Measurements from ENCODE around the gene EDRF1.
A peak's percentile ranks its signal among the peaks of the same experiment; 100 is the strongest.
"Not testable (repeated sequence)": the region's sequence is repeated elsewhere in the genome, so short reads cannot be mapped to it uniquely, and the experiment has no call there.

The EDRF1 gene, protein sequence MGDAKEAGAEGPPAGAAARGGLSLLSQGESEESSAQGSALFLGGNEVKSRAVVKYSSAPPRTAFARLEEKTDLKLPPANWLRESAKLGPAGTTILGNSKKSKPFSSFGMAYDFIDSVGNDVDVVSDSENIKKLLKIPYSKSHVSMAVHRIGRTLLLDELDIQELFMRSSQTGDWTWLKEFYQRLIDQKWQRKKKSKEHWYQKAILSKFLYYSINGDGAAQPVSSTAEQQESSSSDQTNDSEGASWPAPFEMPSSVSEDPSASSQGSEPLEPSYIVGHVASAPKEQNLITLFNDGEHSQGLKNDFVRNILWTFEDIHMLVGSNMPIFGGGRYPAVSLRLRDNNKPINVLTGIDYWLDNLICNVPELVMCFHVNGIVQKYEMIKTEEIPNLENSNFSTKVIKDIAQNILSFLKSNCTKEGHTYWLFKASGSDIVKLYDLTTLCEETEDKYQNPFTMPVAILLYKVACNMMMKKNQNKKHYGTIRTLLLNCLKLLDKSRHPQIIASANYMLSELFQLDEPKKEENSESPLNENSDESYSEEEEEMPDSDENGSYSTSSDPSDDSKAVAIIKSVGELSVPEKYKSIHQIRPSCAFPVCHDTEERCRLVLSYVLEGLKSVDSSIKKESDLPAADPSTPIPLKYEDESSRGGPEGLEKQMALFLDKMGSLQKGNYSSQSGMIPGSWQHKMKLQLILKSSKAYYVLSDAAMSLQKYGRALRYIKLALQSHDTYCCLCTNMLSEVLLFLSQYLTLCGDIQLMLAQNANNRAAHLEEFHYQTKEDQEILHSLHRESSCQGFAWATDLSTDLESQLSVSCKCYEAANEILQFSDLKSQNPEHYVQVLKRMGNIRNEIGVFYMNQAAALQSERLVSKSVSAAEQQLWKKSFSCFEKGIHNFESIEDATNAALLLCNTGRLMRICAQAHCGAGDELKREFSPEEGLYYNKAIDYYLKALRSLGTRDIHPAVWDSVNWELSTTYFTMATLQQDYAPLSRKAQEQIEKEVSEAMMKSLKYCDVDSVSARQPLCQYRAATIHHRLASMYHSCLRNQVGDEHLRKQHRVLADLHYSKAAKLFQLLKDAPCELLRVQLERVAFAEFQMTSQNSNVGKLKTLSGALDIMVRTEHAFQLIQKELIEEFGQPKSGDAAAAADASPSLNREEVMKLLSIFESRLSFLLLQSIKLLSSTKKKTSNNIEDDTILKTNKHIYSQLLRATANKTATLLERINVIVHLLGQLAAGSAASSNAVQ

DNA sequence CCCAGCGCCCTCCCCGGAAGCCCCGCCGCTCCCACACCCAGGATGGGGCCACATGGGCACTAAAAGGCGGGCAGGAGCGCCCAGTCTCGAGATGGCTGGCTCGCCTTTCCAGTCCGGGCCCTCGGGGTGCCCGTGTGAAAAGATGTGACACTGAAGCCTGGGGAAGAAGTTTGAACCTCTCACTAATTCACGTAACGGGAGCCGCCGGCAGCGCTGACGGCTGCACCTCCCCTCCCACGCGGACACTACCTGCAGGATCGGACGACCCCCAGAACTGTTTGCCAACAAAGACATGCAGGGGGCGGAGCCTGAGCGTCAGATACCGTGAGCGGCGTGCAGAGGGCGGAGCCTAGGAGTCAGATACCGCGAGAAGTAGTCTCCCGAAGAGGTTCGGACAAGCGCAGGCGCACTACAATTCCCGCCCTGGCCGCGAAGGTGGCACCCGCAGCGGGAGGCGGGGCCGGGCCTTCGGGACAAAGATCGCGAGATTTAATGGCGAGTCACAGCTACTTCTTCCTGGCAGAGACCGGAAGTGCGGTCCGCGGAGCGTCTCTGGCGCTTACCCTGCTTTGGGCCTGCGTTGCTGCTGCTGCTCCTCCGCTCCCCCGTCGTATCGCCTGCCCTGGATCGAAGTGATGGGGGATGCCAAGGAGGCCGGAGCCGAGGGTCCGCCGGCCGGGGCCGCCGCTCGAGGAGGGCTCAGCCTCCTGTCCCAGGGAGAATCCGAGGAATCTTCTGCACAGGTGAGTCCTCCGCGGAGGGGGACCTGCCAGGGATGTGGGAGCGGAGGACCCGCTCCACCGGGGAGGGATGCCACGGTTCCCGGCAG, at the start of gene EDRF1:
Gene EDRF1 (plus strand): TSS at position 537 of the 829 bp plus-strand sequence. CDS start 99 bp downstream, at position 636.
- peak; percentile 99 for DNase-seq

DNA sequence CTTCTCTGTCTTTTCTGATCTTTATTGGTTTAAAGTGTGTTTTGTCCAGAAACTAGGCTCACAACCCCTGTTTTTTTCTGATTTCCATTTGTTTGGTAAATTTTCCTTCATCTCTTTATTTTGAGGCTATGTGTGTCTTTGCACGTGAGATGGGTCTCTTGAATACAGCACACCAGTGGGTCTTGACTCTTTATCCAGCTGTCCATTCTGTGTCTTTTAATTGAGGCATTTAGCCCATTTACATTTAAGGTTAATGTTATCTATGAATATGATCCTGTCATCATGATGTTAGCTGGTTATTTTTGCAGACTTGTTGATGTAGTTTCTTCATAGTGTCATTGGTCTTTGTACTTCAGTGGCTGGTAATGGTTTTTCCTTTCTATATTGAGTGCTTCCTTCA, 46.6 kb upstream of the EDRF1 start:
- no peak for DNase-seq

GRCh38 chr10:125679436-125679835, 40.1 kb upstream of the EDRF1 start:
- no peak for DNase-seq

DNA sequence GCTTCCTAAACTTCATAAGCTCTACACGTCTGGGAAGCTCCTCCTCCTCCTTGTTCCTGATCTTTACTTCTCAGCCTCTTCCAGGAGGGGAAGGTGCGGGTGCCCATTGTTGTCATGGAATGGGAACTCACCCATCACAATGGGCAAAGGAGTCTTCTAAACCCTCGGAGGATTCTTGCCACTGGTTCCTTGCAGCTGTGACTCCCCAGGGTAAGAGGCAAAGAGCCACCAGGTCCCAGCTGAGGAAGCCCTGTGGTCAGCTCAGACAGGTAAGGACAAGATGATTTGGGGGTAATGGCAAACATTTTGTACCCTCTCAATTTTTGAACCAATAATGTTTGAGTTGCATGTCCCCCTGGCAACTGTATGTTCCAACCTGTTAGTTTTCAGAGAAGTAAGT, 36.4 kb upstream of the EDRF1 start, which contains the start of gene TEX36:
Gene TEX36 (minus strand): TSS at position 101 of the 400 bp plus-strand sequence. CDS start 174 bp downstream, outside the sequence.
- no peak for DNase-seq

DNA sequence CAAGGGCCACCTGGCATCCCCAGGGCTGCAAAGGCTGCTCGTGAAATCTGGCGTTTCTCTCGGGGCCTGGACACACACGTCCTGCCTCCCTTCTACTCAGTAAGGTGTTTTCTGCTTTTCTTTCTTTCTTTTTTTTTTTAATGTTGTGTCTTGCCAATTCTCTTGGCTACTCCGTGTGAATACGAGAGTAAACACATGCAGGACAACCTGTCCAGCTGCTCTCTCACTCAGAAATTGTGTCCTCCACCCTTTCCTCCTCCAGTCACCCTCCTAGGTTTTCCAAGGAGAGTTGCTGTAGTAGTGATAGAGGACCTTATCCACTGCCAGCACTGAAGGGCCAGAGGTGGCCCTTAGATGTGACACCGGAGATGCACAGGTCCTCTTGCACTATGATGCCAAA, 35.7 kb upstream of the EDRF1 start:
- DNase-seq = no peak

GRCh38 chr10:125684581-125684980, 34.9 kb upstream of the EDRF1 start:
- DNase-seq = no peak

DNA sequence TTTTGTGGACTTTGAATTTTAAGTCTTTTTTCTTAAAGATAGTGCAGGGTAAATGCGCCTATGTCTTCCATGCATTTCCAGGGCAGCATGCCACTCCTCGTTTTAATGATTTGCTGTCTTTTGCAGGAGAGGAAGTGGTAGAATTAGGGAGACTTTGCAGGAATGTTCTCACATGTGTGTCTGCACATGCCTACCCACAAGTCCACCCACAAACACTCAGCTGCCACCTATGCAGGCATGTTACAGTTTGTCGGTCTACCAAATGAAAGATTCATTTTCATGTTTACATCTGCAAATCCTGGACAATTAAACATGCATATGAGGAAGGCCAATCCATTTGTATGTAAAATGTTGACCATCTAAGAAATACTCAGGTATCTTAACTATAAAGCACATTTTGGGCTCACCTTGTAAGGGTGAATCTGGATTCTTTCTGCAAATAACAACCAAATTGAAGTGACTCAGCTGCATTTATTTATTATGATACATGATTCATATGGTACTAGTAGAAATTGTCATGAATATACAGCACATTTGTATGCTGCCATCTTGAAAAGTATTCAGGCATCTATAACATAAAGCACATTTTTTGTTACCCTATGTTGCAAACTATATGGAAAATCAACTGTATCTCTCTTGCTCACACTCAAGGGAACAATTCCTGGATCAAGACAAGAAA, 31.9 kb upstream of the EDRF1 start:
- DNase-seq = no peak

DNA sequence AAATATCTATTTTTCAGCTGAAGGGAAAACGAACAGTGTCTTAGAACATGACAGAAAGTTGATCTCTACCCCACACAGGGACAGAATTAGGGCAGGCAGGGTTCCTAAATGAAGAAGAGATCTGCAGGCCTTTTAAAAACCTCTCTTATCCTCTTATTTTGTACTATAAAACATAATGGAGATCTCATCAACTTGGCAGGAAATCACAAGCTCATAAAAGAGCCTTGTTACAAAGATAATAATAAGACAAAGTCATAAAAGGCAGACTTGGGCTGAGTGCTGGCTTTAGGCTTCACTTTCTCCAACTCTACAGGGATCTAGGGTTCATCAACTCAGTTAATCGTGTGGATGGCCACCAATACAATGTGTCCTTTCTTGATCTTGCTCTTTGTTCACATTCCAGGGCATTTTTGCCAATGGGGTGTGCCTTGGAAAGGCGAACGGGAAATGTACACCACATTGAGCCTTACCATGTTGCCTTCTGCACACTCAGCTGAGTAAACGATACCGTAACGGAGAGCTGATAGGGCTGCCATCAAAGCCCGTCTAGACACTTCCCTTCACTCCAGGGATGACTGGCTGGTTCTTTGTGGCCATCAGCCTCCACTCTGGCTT, 29.4 kb upstream of the EDRF1 start:
- DNase-seq = no peak

DNA sequence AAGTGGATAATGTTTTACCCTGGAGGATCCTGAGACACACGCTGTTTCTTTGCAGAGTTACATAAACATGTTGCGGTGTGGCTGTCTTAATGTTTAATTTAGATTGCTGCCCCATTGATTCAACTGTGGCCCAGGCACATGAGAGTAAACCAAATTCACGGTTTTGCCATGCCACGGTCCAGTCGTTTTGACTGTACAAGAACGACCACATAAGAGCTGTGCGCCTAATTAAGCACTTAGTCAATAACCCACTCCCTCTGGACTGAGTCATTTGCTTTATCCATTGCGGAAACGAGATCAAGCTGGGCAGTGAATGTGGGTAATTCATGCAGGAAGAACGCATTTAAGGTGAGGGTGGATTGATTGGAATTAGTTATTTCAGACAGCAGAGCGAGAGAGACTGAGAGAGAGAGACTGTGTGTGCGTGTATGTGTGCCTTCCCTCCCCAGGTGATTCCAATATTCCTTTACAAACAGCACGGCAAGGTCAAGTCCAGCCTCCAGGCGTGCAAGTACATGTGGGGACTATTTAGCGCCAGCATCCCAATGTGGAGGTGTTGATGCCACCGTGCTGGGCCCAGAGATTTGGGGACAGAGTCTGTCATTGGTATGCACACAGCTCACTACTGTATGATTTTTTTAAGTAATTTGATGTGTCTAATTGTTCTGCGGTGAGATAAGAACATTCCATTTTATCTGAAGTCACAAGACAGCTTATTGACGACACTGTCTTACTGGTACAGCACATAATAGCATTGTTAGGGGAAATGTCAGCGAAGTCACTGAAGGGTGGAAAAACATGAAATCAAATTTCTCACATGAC, 28.1 kb upstream of the EDRF1 start:
- no peak for DNase-seq

DNA sequence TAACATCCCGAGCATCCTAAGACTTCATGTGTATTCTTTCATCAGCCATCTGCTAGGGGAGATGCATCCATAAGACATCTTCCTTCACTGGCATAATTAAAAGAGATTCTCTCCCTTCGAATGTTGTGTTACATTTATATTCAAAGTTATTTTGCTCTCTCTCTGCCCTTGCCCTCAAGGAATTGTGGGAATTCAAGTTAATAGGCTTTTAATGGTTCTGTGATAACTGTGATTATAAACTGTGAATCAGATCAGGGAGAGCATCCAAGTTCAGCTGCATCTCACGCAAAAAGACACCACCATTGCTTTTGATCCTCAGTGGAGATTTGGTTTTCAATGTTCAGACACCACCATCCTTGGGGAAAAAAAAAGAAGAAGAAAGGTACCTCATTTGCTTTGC, 27.3 kb upstream of the EDRF1 start:
- DNase-seq = no peak

- DNase-seq = no peak
Measured at GRCh38 chr10:125692601-125693523, 26.6 kb upstream of the EDRF1 start.

GRCh38 chr10:125693524-125693847, 26.0 kb upstream of the EDRF1 start:
- DNase-seq = no peak

DNA sequence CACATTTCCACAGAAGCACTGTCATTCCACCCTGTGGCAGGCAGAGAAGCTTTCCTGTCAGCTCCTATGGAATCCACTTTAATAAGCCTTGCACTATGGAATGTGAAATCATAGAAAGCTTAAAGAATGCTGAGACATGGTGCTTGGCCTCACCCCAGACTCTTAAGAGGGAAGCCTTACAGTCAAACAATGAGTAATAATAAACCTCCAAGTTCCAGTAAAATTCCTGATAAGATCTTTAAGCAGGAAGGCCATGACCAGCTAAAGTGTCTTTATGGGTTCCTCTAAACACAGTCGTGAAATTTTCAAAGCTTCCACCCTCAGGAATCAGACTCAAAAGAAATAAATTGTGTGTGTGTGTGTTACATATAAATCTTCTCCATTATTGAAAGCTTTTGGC, 24.6 kb upstream of the EDRF1 start:
- DNase-seq = no peak

DNA sequence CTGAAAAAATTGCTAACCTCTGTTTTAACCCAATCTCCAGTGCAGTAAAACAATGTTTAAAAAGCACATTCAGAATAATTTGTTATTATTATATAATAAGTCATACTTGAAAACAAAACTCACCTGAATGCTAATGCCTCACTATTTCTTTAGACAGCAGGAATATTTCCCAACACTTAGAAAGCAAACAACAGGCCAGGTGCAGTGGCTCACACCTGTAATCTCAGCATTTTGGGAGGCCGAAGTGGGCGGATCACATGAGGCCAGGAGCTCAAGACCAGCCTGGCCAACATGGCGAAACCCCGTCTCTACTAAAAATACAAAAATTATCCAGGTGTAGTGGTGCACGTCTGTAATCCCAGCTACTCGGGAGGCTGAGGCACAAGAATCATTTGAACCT, 22.6 kb upstream of the EDRF1 start:
- DNase-seq = not testable (repeated sequence)

- DNase-seq = no peak
Measured at GRCh38 chr10:125698481-125698998, 21.0 kb upstream of the EDRF1 start.

- DNase-seq = no peak
Measured at GRCh38 chr10:125699562-125700143, 19.9 kb upstream of the EDRF1 start.

DNA sequence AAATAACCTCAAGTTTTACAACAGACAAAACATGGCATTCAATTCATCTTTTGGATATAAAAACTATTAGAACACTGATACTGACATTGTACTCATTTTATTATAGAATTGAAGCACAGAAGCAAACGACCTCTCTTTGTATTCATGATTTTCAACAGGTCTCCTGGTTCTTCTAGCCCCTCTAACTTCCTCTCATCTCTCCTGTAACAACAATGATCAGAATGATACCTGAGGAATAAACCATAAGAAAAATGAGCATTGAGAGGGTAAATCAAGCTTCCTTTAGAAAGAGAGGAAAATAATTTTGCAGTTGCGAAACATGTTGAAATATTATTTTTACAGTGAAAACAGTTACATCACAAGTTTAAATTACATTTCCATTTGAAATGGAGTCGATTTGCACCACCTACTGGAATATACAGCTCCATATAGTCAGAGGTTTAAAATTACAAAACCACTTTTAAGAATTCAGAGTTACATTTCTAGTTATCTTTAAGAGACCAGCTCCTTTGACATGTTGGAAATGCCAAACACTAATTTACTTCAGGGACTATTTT, 19.1 kb upstream of the EDRF1 start:
- no peak for DNase-seq
